Measurements from ENCODE around the gene VPS18.

Gene VPS18

DNA sequence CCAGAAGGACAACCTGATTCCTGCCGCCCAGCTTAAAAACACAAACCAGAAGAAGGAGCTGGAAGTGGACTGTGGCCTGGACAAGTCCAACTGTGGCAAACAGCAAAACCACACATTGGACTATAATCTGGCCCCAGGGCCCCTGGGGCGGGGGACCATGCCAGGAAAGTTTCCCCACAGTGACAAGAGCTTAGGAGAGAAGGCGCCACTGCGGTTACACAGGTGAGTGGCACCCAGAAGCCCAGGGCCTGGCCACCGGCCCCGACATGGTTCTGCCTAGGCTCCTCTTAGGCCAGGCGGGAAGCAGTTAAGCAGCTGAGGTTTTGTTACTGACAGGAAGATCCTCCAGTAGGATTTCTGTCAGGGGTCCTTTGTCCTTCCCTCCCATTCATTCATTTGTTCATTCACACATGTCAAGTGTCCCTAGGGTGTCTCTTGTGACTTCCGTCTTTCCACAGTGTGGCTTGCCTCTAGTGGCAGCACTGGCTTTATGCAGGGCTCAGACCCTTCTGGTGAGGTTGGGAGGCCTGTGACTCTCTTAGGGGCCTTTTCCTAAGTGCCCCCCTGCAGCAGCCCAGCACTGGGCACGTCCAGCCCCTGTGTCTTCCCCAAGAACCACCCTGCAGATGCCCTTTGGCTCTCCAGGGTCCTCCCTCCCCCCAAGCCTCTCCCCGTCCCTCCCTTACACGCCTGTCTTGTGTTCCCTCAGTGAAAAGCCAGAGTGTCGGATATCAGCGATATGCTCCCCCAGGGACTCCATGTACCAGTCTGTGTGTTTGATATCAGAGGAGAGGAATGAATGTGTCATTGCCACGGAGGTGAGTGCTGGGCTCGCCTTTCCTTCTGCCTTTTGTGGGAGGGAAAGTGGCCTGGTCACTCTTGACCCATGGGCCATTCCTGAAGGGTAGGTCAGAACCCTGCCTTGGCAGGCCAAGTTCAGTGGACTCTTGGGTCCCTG is 42.7 kb downstream of the VPS18 start:
- TF ChIP-seq, protein P1, sequence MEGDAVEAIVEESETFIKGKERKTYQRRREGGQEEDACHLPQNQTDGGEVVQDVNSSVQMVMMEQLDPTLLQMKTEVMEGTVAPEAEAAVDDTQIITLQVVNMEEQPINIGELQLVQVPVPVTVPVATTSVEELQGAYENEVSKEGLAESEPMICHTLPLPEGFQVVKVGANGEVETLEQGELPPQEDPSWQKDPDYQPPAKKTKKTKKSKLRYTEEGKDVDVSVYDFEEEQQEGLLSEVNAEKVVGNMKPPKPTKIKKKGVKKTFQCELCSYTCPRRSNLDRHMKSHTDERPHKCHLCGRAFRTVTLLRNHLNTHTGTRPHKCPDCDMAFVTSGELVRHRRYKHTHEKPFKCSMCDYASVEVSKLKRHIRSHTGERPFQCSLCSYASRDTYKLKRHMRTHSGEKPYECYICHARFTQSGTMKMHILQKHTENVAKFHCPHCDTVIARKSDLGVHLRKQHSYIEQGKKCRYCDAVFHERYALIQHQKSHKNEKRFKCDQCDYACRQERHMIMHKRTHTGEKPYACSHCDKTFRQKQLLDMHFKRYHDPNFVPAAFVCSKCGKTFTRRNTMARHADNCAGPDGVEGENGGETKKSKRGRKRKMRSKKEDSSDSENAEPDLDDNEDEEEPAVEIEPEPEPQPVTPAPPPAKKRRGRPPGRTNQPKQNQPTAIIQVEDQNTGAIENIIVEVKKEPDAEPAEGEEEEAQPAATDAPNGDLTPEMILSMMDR (IDR thresholded peaks at IDR 0.05; ENCODE audit: low read length), result peak; percentile 50
- TF ChIP-seq EZH2 (IDR thresholded peaks at IDR 0.05; ENCODE audit: borderline replicate concordance, low read length), result no peak
- Histone ChIP-seq H3K27ac (ENCODE audit: low read depth, low read length, poor library complexity, severe bottlenecking) (no peak overlapping the region), H3K4me1 (ENCODE audit: insufficient read depth, low read length, severe bottlenecking) (peaks cover 10% of the 10 kb centered on the region)

DNA sequence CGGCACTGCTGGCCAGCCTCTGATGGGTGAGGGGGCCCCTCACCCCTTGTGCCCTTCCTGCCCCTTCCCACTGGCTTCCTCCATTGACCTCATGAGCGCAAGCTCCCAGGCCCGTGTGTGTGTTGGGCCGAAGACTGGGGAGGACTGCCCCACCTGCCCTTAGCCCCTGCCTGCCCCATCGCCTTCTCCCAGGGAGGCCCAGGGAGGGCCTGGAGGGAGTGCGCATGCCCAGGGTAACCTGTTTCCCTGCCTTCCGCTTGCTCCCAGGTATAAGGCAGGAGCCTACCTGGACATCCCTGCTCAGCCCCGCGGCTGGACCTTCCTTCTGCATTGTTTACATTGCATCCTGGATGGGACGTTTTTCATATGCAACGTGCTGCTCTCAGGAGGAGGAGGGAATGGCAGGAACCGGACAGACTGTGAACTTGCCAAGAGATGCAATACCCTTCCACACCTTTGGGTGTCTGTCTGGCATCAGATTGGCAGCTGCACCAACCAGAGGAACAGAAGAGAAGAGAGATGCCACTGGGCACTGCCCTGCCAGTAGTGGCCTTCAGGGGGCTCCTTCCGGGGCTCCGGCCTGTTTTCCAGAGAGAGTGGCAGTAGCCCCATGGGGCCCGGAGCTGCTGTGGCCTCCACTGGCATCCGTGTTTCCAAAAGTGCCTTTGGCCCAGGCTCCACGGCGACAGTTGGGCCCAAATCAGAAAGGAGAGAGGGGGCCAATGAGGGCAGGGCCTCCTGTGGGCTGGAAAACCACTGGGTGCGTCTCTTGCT is 43.7 kb downstream of the VPS18 start:
- no peaks in the 10 kb centered on the region for H3K9me3 ChIP-seq (ENCODE audit: low read length)
- no peaks in the 10 kb centered on the region for H3K36me3 ChIP-seq (ENCODE audit: insufficient read depth, low read length)
- no peak overlapping the region for H3K4me2 ChIP-seq (ENCODE audit: low read length)
- H3K4me1 ChIP-seq (ENCODE audit: insufficient read depth, low read length, severe bottlenecking), result peaks cover 17% of the 10 kb centered on the region
- H3F3A ChIP-seq (ENCODE audit: insufficient read depth, low read length), result no peaks in the 10 kb centered on the region
- no peak overlapping the region for H3K4me3 ChIP-seq (ENCODE audit: low read depth, low read length, poor library complexity, severe bottlenecking)
- H4K20me1 ChIP-seq (ENCODE audit: insufficient read depth, low read length), result no peaks in the 10 kb centered on the region
- no peak overlapping the region for H2AFZ ChIP-seq (ENCODE audit: low read length)
- no peak overlapping the region for H3K9ac ChIP-seq (ENCODE audit: low read length)
- TF ChIP-seq, protein P1 (IDR thresholded peaks at IDR 0.05; ENCODE audit: low read length), result peak; percentile 33; the same call in 1 of the 2 replicates
- TF ChIP-seq EZH2 (IDR thresholded peaks at IDR 0.05; ENCODE audit: borderline replicate concordance, low read length), result no peak
- H3K9me2 ChIP-seq (ENCODE audit: low read depth, low read length), result no peaks in the 10 kb centered on the region
- H3K27me3 ChIP-seq (ENCODE audit: insufficient read depth, low read length), result 0 out of 2 replicates have a peak, but pooled peaks cover 9% of the 10 kb centered on the region
- no peaks in the 10 kb centered on the region for H3K79me2 ChIP-seq (ENCODE audit: insufficient read depth, low read length)
- H3K27ac ChIP-seq (ENCODE audit: low read depth, low read length, poor library complexity, severe bottlenecking), result no peak overlapping the region

More for the DNA sequence above, 42.7 kb downstream of the VPS18 start:
- 0 out of 2 replicates have a peak, but pooled peaks cover 9% of the 10 kb centered on the region for H3K27me3 ChIP-seq (ENCODE audit: insufficient read depth, low read length)
- no peaks in the 10 kb centered on the region for H3F3A ChIP-seq (ENCODE audit: insufficient read depth, low read length)
- no peaks in the 10 kb centered on the region for H3K79me2 ChIP-seq (ENCODE audit: insufficient read depth, low read length)
- no peaks in the 10 kb centered on the region for H3K9me3 ChIP-seq (ENCODE audit: low read length)
- H3K9ac ChIP-seq (ENCODE audit: low read length), result no peak overlapping the region
- no peak overlapping the region for H3K4me3 ChIP-seq (ENCODE audit: low read depth, low read length, poor library complexity, severe bottlenecking)
- H2AFZ ChIP-seq (ENCODE audit: low read length), result no peak overlapping the region
- no peak overlapping the region for H3K4me2 ChIP-seq (ENCODE audit: low read length)
- H4K20me1 ChIP-seq (ENCODE audit: insufficient read depth, low read length), result no peaks in the 10 kb centered on the region
- no peaks in the 10 kb centered on the region for H3K9me2 ChIP-seq (ENCODE audit: low read depth, low read length)
- H3K36me3 ChIP-seq (ENCODE audit: insufficient read depth, low read length), result no peaks in the 10 kb centered on the region

DNA sequence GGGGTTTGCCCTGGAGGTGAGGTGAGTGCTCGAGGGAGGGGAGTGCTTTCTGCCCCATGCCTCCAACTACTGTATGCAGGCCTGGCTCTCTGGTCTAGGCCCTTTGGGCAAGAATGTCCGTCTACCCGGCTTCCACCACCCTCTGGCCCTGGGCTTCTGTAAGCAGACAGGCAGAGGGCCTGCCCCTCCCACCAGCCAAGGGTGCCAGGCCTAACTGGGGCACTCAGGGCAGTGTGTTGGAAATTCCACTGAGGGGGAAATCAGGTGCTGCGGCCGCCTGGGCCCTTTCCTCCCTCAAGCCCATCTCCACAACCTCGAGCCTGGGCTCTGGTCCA is 44.3 kb downstream of the VPS18 start:
- H3K4me2 ChIP-seq (ENCODE audit: low read length), result no peak overlapping the region
- H3K9me3 ChIP-seq (ENCODE audit: low read length), result no peaks in the 10 kb centered on the region

More for the DNA sequence above, 44.3 kb downstream of the VPS18 start:
- Histone ChIP-seq H2AFZ (ENCODE audit: low read length) (no peak overlapping the region), H3K27ac (ENCODE audit: low read depth, low read length, poor library complexity, severe bottlenecking) (no peak overlapping the region), H3K9me2 (ENCODE audit: low read depth, low read length) (no peaks in the 10 kb centered on the region), H3F3A (ENCODE audit: insufficient read depth, low read length) (no peaks in the 10 kb centered on the region), H3K79me2 (ENCODE audit: insufficient read depth, low read length) (no peaks in the 10 kb centered on the region), H3K4me3 (ENCODE audit: low read depth, low read length, poor library complexity, severe bottlenecking) (no peak overlapping the region), H3K4me1 (ENCODE audit: insufficient read depth, low read length, severe bottlenecking) (peaks cover 17% of the 10 kb centered on the region), H3K27me3 (ENCODE audit: insufficient read depth, low read length) (0 out of 2 replicates have a peak, but pooled peaks cover 10% of the 10 kb centered on the region), H3K9ac (ENCODE audit: low read length) (no peak overlapping the region), H3K36me3 (ENCODE audit: insufficient read depth, low read length) (no peaks in the 10 kb centered on the region), H4K20me1 (ENCODE audit: insufficient read depth, low read length) (no peaks in the 10 kb centered on the region)
- no peak for TF ChIP-seq EZH2 (IDR thresholded peaks at IDR 0.05; ENCODE audit: borderline replicate concordance, low read length)
- TF ChIP-seq, protein P1 (IDR thresholded peaks at IDR 0.05; ENCODE audit: low read length), result no peak
